ENCODE measurements around the gene PBX3.

DNA sequence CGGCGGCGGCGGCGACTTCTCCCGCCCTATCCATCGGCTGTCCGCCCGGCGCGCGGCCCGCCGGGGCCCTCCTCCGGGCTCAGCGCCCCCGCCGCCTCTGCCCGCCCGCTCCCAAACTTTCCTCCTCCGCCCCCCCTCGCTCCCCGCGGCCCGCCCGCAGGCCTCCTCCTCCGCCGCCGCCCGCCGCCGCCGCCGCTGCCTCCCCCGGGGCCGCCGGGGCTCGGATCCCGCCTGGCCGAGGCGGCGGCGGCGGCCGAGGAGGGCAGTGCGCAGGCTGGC is 460 bp upstream of the PBX3 start:
- TF ChIP-seq CTCF (IDR thresholded peaks at IDR 0.05) = no peak
- no peak for TF ChIP-seq POLR2AphosphoS5 (IDR thresholded peaks at IDR 0.05; ENCODE audit: low read depth, low read length)
- TF ChIP-seq SIN3A (IDR thresholded peaks at IDR 0.05; ENCODE audit: borderline replicate concordance, insufficient read depth, low read depth, low read length) = no peak
- TF ChIP-seq REST (IDR thresholded peaks at IDR 0.05; ENCODE audit: insufficient read depth in 1 of 2, low read depth in 2 of 2, low read length in 1 of 2) = no peak
- no peak for TF ChIP-seq TCF7L2 (IDR thresholded peaks at IDR 0.05; ENCODE audit: low read depth, low read length)
